ENCODE results near the gene CFAP46. TPM values are rescaled to one million over a fixed set of nuclear protein-coding genes. Genes with fewer than 3 reads are reported as not detected.

The CFAP46 gene
- total and polyA plus RNA-seq, 2 experiments from 2014 or later, result 3.1 to 5.4 TPM

- H3K4me1 ChIP-seq (ENCODE audit: insufficient read depth), result no peaks in the 10 kb centered on the region
- no peaks in the 10 kb centered on the region for H3K4me1 Mint-ChIP-seq
- ATAC-seq (no peak), DNase-seq (ENCODE audit: low spot score) (no peak)
- no peaks in the 10 kb centered on the region for H3K9me2 ChIP-seq (ENCODE audit: insufficient read depth)
- no peak overlapping the region for H3K4me2 ChIP-seq
- no peaks in the 10 kb centered on the region for H3K36me3 ChIP-seq (ENCODE audit: insufficient read depth)
- H3K4me3 Mint-ChIP-seq, result no peak overlapping the region
- H3K27me3 Mint-ChIP-seq (ENCODE audit: insufficient read depth, low read depth, poor library complexity), result peaks cover 5% of the 10 kb centered on the region
- H3K27ac Mint-ChIP-seq, result no peak overlapping the region
- no peak overlapping the region for H2AFZ ChIP-seq
- H4K20me1 ChIP-seq (replicated peaks; ENCODE audit: insufficient read depth), result no peaks in the 10 kb centered on the region; the same call in 1 of the 2 replicates
- no peak overlapping the region for H3K27ac ChIP-seq (ENCODE audit: low read depth)
- H3K79me2 ChIP-seq (replicated peaks; ENCODE audit: insufficient read depth), result no peaks in the 10 kb centered on the region
- peaks cover 3% of the 10 kb centered on the region; the same call in 1 of the 3 replicates for H3K9me3 Mint-ChIP-seq
- H3F3A ChIP-seq (replicated peaks; ENCODE audit: low read depth), result peaks cover 8% of the 10 kb centered on the region; the same call in 1 of the 2 replicates
- TF ChIP-seq CREB1 (CRISPR knock-in tag; IDR thresholded peaks at IDR 0.05; ENCODE audit: low read depth) (no peak), JUNB (IDR thresholded peaks at IDR 0.05; ENCODE audit: unreplicated experiment) (no peak), EZH2phosphoT487 (IDR thresholded peaks at IDR 0.05; ENCODE audit: unreplicated experiment) (no peak), NANOG (IDR thresholded peaks at IDR 0.05; ENCODE audit: borderline replicate concordance) (no peak), CTCF (conservative IDR thresholded peaks at IDR 0.05; ENCODE audit: low read depth in 2 of 2) (no peak), ZNF462 (CRISPR knock-in tag; IDR thresholded peaks at IDR 0.05) (no peak), REST (IDR thresholded peaks at IDR 0.05; ENCODE audit: unreplicated experiment) (no peak), STAT1 (IDR thresholded peaks at IDR 0.05; ENCODE audit: unreplicated experiment) (no peak), EZH2 (IDR thresholded peaks at IDR 0.05; ENCODE audit: low read depth, unreplicated experiment) (no peak), POLR2AphosphoS5 (IDR thresholded peaks at IDR 0.05; ENCODE audit: low read depth) (no peak)
- no peak overlapping the region for H3K4me3 ChIP-seq
- no peaks in the 10 kb centered on the region for H3K27me3 ChIP-seq (ENCODE audit: insufficient read depth)
- no peaks in the 10 kb centered on the region for H3K36me3 Mint-ChIP-seq (ENCODE audit: low read depth)
Measured at GRCh38 chr10:132834311-132834761, 108.0 kb downstream of the CFAP46 start.
